ENCODE data around the gene AGPAT4. TPM values are rescaled to one million over a fixed set of nuclear protein-coding genes. Genes with fewer than 3 reads are reported as not detected.

Gene AGPAT4
- polyA plus RNA-seq, 1 of the 3 experiments (the other 2 are of a cell fraction), result 3.9 TPM

- WGBS (ENCODE audit: low lambda C conversion rate), result 97% methylated on average over 3 of the region's 3 CpGs
- Histone ChIP-seq H3K9me2 (no peaks in the 10 kb centered on the region), H3K79me2 (ENCODE audit: insufficient read depth) (0 out of 2 replicates have a peak, but pooled peaks cover 5% of the 10 kb centered on the region), H3K4me1 (ENCODE audit: control insufficient read depth in 1 of 2, insufficient read depth in 2 of 2, low read depth in 1 of 2, low read length in 1 of 2) (peaks cover 0 to 5% of the 10 kb centered on the region in 2 experiments; a peak in 2 of 4 replicates), H3K36me3 (replicated peaks in 1 of 2; ENCODE audit: control insufficient read depth in 1 of 2, insufficient read depth in 2 of 2, low read length in 1 of 2) (peaks cover 0 to 8% of the 10 kb centered on the region in 2 experiments), H3K9me3 (no peaks in the 10 kb centered on the region), H4K20me1 (ENCODE audit: insufficient read depth) (no peaks in the 10 kb centered on the region), H2AFZ (ENCODE audit: low read depth) (no peak overlapping the region), H3K27me3 (ENCODE audit: insufficient read depth) (no peaks in the 10 kb centered on the region), H3K4me2 (no peak overlapping the region), H3K9ac (no peak overlapping the region), H3K27ac (ENCODE audit: low read depth in 2 of 2, low read length in 1 of 2) (no peak overlapping the region), H3F3A (replicated peaks; ENCODE audit: insufficient read depth) (peaks cover 5% of the 10 kb centered on the region), H3K4me3 (ENCODE audit: low read depth in 2 of 2, low read length in 1 of 2) (no peak overlapping the region)
- ChIA-PET POLR2A (no interaction called here), CTCF (no interaction called here)
- no peak for DNase-seq
- TF ChIP-seq NFIC (IDR thresholded peaks at IDR 0.05; ENCODE audit: borderline replicate concordance), result no peak
- no peak for TF ChIP-seq GABPA (IDR thresholded peaks at IDR 0.05; ENCODE audit: low read depth)
- TF ChIP-seq RAD21 (IDR thresholded peaks at IDR 0.05; ENCODE audit: low read length), result no peak
- no peak for TF ChIP-seq YY1 (IDR thresholded peaks at IDR 0.05; ENCODE audit: low read depth)
- TF ChIP-seq EP300 (IDR thresholded peaks at IDR 0.05; ENCODE audit: borderline replicate concordance in 1 of 2, low read depth in 1 of 2, low read length in 1 of 2), result no peak
- no peak for TF ChIP-seq SIN3A (IDR thresholded peaks at IDR 0.05; ENCODE audit: borderline replicate concordance, low read depth, low read length)
- no peak for TF ChIP-seq MEF2A (IDR thresholded peaks at IDR 0.05; ENCODE audit: borderline replicate concordance, low read depth)
- no peak for TF ChIP-seq IRF3 (IDR thresholded peaks at IDR 0.05; ENCODE audit: low read depth, low read length)
- no peak for TF ChIP-seq TCF12 (IDR thresholded peaks at IDR 0.05)
- TF ChIP-seq FOXM1 (IDR thresholded peaks at IDR 0.05; ENCODE audit: low read depth), result no peak
- no peak for TF ChIP-seq TAF1 (IDR thresholded peaks at IDR 0.05; ENCODE audit: borderline replicate concordance, low read depth, low read length)
- no peak for TF ChIP-seq MAX (IDR thresholded peaks at IDR 0.05; ENCODE audit: low read depth)
- TF ChIP-seq JUND (IDR thresholded peaks at IDR 0.05), result no peak
- no peak for TF ChIP-seq GATA2 (CRISPR knock-in tag; IDR thresholded peaks at IDR 0.05)
- TF ChIP-seq SMC3 (IDR thresholded peaks at IDR 0.05; ENCODE audit: low read depth, low read length), result no peak
- TF ChIP-seq FOSL2 (IDR thresholded peaks at IDR 0.05; ENCODE audit: borderline replicate concordance, low read depth), result no peak
Measured at GRCh38 chr6:161223646-161224045, 50.2 kb downstream of the AGPAT4 start.

GRCh38 chr6:161222706-161223234 is 51.1 kb downstream of the AGPAT4 start:
- H3K4me1 ChIP-seq (ENCODE audit: control insufficient read depth in 1 of 2, insufficient read depth in 2 of 2, low read depth in 1 of 2, low read length in 1 of 2), result peaks cover 0 to 5% of the 10 kb centered on the region in 2 experiments; a peak in 2 of 4 replicates
- no peak overlapping the region for H3K9ac ChIP-seq
- H3K4me3 ChIP-seq (ENCODE audit: low read depth in 2 of 2, low read length in 1 of 2), result no peak overlapping the region
- ChIA-PET CTCF (no interaction called here), POLR2A (no interaction called here)
- no peaks in the 10 kb centered on the region for H4K20me1 ChIP-seq (ENCODE audit: insufficient read depth)
- H2AFZ ChIP-seq (ENCODE audit: low read depth), result no peak overlapping the region
- H3K9me2 ChIP-seq, result no peaks in the 10 kb centered on the region
- H3K4me2 ChIP-seq, result no peak overlapping the region
- 92% methylated on average over 8 of the region's 8 CpGs for WGBS (ENCODE audit: low lambda C conversion rate)
- H3K27ac ChIP-seq (ENCODE audit: low read depth in 2 of 2, low read length in 1 of 2), result no peak overlapping the region
- 0 out of 2 replicates have a peak, but pooled peaks cover 5% of the 10 kb centered on the region for H3K79me2 ChIP-seq (ENCODE audit: insufficient read depth)
- no peaks in the 10 kb centered on the region for H3F3A ChIP-seq (replicated peaks; ENCODE audit: insufficient read depth)
- peaks cover 0 to 8% of the 10 kb centered on the region in 2 experiments for H3K36me3 ChIP-seq (replicated peaks in 1 of 2; ENCODE audit: control insufficient read depth in 1 of 2, insufficient read depth in 2 of 2, low read length in 1 of 2)
- no peaks in the 10 kb centered on the region for H3K9me3 ChIP-seq
- no peaks in the 10 kb centered on the region for H3K27me3 ChIP-seq (ENCODE audit: insufficient read depth)
- DNase-seq, result no peak
- TF ChIP-seq CTCF (IDR thresholded peaks at IDR 0.05), result no peak
- TF ChIP-seq ZBTB33 (IDR thresholded peaks at IDR 0.05; ENCODE audit: borderline replicate concordance, low read depth), result no peak
- no peak for TF ChIP-seq SMC3 (IDR thresholded peaks at IDR 0.05; ENCODE audit: low read depth, low read length)
- TF ChIP-seq RAD21 (IDR thresholded peaks at IDR 0.05; ENCODE audit: low read length), result no peak
- TF ChIP-seq SIN3A (IDR thresholded peaks at IDR 0.05; ENCODE audit: borderline replicate concordance, low read depth, low read length), result no peak
- no peak for TF ChIP-seq RCOR1 (IDR thresholded peaks at IDR 0.05; ENCODE audit: low read length)
- TF ChIP-seq REST (IDR thresholded peaks at IDR 0.05; ENCODE audit: low read depth, low read length), result 0 out of 2 replicates have a peak, but pooled peaks have one; percentile 25
